Motor neuron (in vitro differentiated cells): Measurements from ENCODE around the gene ZBTB3. TPM values are rescaled to one million over a fixed set of nuclear protein-coding genes. Genes with fewer than 3 reads are reported as not detected.

ENCODE experiments used
- ATAC-seq, 8 experiments: fragments of 200-7000 bp; cut with Tn5 transposase; replicated peaks in 6 of 8; 2 replicates each; pipeline ENCODE4 v1.8.0; 2021; ENCODE audit warnings: mild to moderate bottlenecking in 8 of 8, moderate library complexity in 8 of 8
- H3K27ac ChIP-seq, 2 donors: fragments of 250-450 bp; sonication (Bioruptor Pico); 2 replicates each; pipeline ENCODE4 v1.9.0; 2021; ENCODE audit warnings: antibody characterized with exemption in 2 of 2, mild to moderate bottlenecking in 2 of 2, moderate library complexity in 1 of 2
- H3K4me1 ChIP-seq, 2 donors: fragments of 250-450 bp; sonication (Bioruptor Pico); replicated peaks in 1 of 2; 2 replicates each; pipeline ENCODE4 v1.6.1; 2021; ENCODE audit warnings: antibody characterized with exemption in 2 of 2, mild to moderate bottlenecking in 2 of 2, moderate library complexity in 1 of 2
- H3K4me3 ChIP-seq, 5 donors: fragments of 250-450 bp; sonication (Bioruptor Pico); 2 replicates each; pipeline ENCODE4 v1.9.0; 2021; ENCODE audit warnings: antibody characterized with exemption in 5 of 5, mild to moderate bottlenecking in 5 of 5, moderate library complexity in 4 of 5
- WGBS, 10 experiments: fragments of 450-650 bp; shearing (Covaris generic); methylation state at CpG; one replicate each; pipeline ENCODE4 v1.0.0; 2022; 5-methylcytosine and 5-hydroxymethylcytosine counted together
- in situ Hi-C, 9 experiments: fragments of 400-800 bp; cut with MboI; loops; one replicate each; pipeline ENCODE4 v1.15.0; 2021; ENCODE audit warnings: low sequenced_read_pairs in 9 of 9, low pct_unique_long_range_greater_than_20kb in 2 of 9; ENCODE audit not compliant: unreplicated experiment in 9 of 9
- total RNA-seq, 8 experiments: library from RNA; unstranded; fragments of 300-600 nt; gene quantifications; 2 replicates each; pipeline versions ENCODE4 v1.2.3 to v1.2.4, GENCODE V29; 2022

Gene ZBTB3
- total RNA-seq, 8 experiments from 2014 or later: 7.4 to 12.8 (median 9.5) TPM

DNA sequence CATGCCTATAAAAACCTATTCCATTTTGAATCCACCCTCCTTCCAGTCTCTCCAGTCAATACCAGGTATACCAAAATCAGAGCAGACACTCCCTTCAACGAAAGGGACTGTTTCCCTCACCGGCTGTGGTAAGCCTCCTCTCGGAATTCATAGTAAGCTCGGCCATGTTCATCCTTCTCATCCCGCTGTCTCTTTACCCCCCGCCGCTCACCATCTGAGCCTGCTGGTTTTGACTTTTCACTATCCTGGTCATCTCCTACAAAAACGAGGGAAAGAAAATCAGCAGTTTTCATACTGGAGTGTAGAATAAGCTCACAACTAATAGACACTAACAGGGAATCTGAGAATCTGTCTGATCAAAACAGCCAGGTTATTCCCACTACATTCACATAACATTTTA is 29.8 kb downstream of the ZBTB3 start:
- Histone ChIP-seq H3K4me1 (peaks cover 10 to 12% of the 10 kb centered on the region in 2 donors), H3K27ac (no peak overlapping the region), H3K4me3 (peak overlapping the region in 4 of 5 donors; percentile 4 to 68 (median 56))
- in situ Hi-C loops: no loop called here
- WGBS, 10 experiments: 11 to 89% (median 53%) methylated on average over 3 to 8 of the region's 8 CpGs; no CpG with 5 or more reads in 3 of the 10 experiments
- no peak for ATAC-seq

DNA sequence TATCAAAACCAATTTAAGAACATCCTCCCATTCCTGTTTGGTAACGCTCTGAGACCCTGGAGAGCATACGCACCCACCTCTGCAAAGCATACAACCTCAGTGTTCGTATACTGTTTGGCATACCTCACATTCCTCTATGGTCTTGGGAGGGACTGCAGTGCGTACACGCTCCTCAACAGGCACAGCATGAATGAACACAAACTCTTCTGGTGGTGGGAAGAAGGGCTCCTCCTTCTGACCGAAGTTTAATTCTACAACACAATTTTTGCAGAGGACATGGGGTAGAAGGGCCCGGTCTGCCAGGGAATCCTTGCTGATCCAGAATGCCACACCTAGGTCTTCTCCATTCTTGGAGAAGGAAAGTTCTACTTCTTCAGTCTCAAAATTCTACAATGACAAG is 32.0 kb downstream of the ZBTB3 start:
- Histone ChIP-seq H3K4me3 (no peak overlapping the region), H3K27ac (no peak overlapping the region), H3K4me1 (peaks cover 10 to 12% of the 10 kb centered on the region in 2 donors)
- in situ Hi-C loops: no loop called here
- peak in 2 of 8 experiments; percentile 17 to 55 for ATAC-seq
- 50 to 100% (median 98%) methylated on average over 1 to 6 of the region's 7 CpGs; no CpG with 5 or more reads in 1 of the 10 experiments for WGBS, 10 experiments

DNA sequence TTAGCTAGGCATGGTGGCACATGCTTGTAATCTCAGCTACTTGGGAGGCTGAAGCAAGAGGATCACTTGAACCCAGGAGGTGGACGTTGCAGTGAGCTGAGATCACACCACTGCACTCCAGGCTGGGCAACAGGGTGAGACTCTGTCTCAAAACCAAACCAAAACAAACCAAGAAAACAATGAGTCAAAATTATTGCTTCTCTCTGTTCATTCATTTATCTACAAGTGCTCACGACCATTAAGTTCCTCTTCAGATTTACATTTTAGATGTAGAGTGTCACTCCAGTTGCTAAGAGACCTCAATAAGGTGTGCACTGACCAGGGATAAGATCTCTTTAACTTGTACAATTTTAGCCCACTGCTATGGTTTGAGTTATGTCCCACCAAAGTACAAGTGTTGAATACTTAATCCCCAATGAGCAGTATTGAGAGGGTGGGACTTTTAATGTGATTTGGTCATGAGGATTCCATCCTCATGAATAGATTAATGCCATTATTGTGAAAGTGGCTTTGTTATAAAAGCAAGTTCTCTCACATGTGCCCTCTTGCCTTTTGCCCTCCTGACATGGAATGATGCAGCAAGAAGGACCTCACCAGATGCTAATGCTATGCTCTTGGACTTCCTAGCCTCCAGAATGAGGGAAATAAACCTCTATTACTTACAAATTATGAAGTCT is 34.5 kb downstream of the ZBTB3 start:
- Histone ChIP-seq H3K4me3 (no peak overlapping the region), H3K27ac (no peak overlapping the region), H3K4me1 (peaks cover 5 to 7% of the 10 kb centered on the region in 2 donors)
- ATAC-seq: no peak
- in situ Hi-C loops: no loop called here
- WGBS, 10 experiments: 29 to 100% (median 97%) methylated on average over 1 to 2 of the region's 2 CpGs; no CpG with 5 or more reads in 2 of the 10 experiments

DNA sequence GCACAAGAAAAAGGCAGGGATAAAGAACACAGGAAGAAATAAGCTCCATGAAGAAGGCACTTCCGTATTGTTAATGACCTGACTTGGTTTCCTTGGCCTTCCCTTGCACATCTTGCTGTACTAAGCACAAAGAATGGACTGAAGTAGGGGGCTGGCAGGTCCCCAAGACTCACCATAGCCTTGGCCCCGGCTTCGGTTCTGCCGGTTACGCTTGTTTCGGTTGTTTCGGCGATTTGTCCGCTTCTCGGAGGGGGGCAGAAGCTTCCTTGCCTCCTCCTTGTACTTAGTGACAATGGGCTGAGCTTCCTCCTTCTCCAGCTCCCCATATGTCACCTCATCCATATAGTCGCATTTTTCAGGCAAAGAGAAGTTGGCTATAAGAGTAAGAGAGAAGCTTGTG is 37.1 kb downstream of the ZBTB3 start:
- in situ Hi-C loops: no loop called here
- no peak for ATAC-seq
- 79 to 98% (median 92%) methylated on average over 2 to 11 of the region's 11 CpGs; no CpG with 5 or more reads in 1 of the 10 experiments for WGBS, 10 experiments
- H3K4me1 ChIP-seq: no peaks in the 10 kb centered on the region
- H3K27ac ChIP-seq: no peak overlapping the region
- no peak overlapping the region for H3K4me3 ChIP-seq

DNA sequence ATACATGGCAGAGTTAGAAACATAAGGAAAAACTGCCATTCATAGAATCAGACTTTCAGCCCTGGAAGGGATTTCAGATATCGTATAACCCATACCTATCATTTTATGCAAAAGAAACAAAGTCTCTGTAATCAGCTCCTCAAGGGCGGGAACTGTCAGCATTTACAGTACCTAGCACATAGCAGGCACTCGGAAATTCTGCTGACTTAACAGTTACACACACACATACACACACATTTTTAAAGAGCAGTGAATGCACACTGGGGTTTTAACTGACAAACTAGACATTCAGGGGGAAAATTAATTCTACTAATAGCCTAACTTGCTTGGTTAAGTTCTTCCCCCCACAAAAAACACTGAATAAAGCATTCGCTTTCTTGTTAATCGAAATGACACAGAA is 37.8 kb downstream of the ZBTB3 start:
- in situ Hi-C loops: no loop called here
- 20 to 100% (median 95%) methylated on average over 1 to 5 of the region's 5 CpGs for WGBS, 10 experiments
- ATAC-seq: peak in 1 of 8 experiments; percentile 34
- H3K4me3 ChIP-seq: no peak overlapping the region
- no peaks in the 10 kb centered on the region for H3K4me1 ChIP-seq
- no peak overlapping the region for H3K27ac ChIP-seq

DNA sequence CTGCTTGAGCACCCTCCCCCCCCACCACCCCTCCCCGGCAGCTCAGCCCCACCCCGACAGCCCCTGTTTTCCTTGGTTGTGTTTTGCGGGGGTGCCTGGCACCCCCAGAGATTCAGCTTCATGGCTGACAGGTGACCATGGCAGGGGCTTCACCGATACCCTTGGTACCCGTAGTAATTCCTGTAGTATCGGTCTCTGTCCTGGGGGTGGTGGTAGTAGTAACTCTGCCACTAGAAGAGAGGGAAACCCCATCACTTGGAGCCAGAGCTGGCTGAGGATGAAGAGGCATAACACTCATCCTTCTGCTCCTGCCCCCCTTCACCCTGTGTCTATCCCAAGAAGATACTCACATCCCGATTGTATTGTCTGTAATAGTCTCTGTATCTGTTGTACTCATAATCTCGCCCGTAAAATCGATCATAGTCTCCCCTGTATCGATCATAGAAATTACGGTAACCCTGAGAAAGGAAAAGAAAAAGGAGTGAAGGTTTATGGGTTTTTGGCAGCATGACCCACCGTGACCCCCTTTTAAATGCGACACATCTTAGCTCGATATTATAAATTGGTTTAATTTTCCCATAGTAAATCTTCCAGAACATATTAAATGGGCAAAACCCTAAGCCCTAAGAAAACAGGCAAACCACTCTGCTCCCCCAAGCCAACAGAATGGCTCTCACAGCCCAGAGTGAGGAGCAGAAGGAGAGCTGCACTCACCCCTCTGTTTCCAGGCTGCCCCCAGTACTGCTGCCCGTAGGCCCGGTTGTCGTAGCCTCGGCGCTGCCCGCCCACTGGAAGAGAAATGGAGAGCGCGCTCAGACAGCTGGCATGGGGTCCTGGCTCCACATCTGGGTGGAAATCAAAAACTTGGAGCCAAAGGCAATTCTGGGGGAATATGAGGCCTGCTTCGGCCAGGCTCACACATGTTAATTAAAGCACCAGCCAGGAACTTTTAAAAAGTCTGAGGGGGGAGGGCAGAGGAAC is 38.5 kb downstream of the ZBTB3 start:
- WGBS, 10 experiments: 33 to 97% (median 90%) methylated on average over 1 to 16 of the region's 24 CpGs; no CpG with 5 or more reads in 3 of the 10 experiments
- H3K27ac ChIP-seq: no peak overlapping the region
- H3K4me3 ChIP-seq: no peak overlapping the region
- ATAC-seq: no peak
- no peaks in the 10 kb centered on the region for H3K4me1 ChIP-seq
- in situ Hi-C loops: no loop called here

DNA sequence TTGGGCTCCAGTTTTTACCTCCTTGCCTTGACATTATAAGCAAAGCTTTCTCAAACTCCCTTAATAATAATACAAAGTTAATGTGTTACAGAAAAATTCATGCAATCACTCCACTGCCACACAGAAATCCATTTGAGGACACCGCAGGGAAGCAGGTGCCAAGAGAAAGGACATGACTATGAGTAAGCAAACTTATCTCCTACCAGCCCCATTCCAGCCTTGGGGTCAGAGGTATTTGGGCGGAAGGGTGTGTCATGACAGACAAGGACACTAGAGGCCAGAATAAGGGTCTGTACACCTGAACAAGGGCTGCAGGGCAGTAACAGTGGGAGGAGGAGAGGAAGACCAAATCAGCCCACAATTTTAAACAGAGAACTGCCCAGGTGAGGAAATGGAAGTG is 40.6 kb downstream of the ZBTB3 start:
- no peak overlapping the region for H3K27ac ChIP-seq
- 63 to 100% (median 100%) methylated on average over 1 to 2 of the region's 2 CpGs; no CpG with 5 or more reads in 1 of the 10 experiments for WGBS, 10 experiments
- H3K4me1 ChIP-seq: peaks cover 14% of the 10 kb centered on the region in 2 donors
- no peak for ATAC-seq
- H3K4me3 ChIP-seq: no peak overlapping the region
- in situ Hi-C loops: no loop called here

DNA sequence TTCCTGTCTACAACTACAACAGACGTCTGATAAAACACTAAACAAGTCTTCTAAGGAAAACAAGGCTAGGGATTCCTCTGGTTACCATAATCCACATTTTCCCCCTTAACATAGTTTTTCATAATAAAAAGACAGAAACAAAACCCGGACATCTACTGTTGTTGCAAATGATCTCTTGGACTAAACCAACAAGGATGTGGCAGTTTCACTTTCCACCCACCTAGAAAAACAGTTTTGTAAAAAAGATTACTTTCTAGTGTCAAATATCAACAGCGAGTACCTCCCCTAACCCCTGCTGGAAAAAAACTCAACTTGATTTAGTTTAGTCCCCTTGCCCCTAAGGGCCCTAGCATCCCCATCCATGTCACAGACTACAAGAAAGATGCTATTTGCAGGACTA is 41.1 kb downstream of the ZBTB3 start:
- WGBS, 10 experiments: 43 to 100% (median 93%) methylated on average over 1 to 3 of the region's 3 CpGs; no CpG with 5 or more reads in 2 of the 10 experiments
- Histone ChIP-seq H3K27ac (no peak overlapping the region), H3K4me3 (no peak overlapping the region), H3K4me1 (peaks cover 14 to 19% of the 10 kb centered on the region in 2 donors)
- in situ Hi-C loops: no loop called here
- ATAC-seq: no peak

DNA sequence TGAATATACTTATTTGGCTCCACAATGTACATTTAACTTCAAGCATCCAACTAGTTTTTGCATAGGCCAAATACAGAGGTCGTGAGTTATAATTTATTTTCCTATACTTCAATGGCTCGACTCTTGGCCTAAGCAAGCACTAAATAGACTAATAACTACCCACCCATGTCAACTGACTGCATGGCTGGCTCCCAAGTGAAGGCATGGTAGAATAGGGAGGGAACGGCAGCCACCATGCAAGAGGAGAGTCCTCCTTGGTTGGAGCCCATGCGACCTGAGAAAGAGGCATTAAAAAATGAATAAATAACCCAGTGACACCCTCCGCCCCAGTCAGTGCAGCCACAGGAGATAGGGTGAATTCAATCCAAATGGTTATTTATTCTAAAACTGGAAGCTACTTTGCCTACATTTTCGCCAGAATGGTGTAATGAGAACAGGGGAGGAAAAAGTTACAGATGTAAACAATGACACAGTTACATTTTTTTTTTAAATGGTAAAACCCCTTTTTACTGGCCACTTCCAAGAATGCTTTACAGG is 41.6 kb downstream of the ZBTB3 start:
- Histone ChIP-seq H3K4me3 (no peak overlapping the region), H3K27ac (no peak overlapping the region), H3K4me1 (peaks cover 14 to 22% of the 10 kb centered on the region in 2 donors)
- 47 to 100% (median 90%) methylated on average over 1 to 6 of the region's 6 CpGs for WGBS, 10 experiments
- in situ Hi-C loops: no loop called here
- no peak for ATAC-seq

DNA sequence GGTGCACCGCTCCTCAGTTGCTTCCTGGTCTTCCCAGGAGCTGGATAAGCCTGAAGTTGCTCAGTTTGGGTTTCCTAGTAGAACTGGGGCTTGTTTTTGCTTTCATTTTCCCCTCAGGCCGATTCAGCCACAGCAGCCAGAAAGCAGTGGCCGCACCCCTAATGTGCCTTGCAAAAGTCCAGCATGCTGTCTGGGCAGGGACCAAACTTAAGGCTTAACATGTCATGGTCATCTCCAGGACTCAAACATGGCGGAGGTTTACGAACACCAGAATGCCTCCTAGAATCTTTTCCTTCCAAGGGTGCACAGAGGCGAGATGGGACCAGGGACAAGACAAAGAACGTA is 44.0 kb downstream of the ZBTB3 start:
- Histone ChIP-seq H3K4me3 (peak overlapping the region; percentile 52 to 80 (median 61)), H3K27ac (peak overlapping the region; percentile 95 to 97), H3K4me1 (peaks cover 19 to 27% of the 10 kb centered on the region in 2 donors)
- 60 to 100% (median 82%) methylated on average over 1 to 5 of the region's 7 CpGs; no CpG with 5 or more reads in 4 of the 10 experiments for WGBS, 10 experiments
- ATAC-seq: peak in 3 of 8 experiments; percentile 3 to 29 (median 28)
- in situ Hi-C loops: no loop called here

DNA sequence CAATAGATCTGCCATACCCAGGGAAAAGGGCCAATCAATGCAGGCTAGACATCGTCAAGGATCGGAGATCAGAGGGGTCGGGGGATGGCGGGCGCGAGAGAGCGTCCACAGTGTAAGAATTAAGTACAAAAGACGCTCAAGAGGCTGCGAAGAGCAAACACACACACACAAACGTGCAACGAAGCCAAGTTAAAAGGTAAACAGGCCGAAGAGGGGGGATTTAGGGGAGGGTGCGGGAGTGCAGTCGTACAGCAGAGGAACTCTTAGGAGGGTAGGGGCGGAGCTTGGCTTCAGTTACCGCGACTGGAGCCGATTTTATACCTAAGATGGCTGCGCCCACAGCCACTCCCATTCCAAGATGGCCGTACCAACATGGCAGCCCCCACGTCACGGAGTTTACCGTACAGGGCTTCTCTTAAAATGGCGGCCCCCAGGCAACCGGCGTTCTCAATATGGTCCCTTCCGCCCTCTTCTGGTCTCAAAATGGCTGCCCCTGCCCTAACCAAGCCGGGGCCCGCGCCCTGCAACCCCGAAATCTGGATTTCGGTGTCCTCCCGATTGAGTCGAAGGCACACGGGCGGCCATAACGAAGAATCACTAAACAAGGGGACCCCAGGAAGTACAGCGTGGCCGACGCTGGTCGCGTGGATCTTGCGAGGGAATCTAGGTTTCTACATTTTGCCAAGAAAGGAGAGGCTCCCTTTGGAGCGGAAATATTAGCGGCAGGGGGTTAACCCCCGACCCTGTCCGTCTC is 44.5 kb downstream of the ZBTB3 start:
- peaks cover 19 to 28% of the 10 kb centered on the region in 2 donors for H3K4me1 ChIP-seq
- peak; percentile 40 to 68 (median 48) for ATAC-seq
- peak overlapping the region; percentile 52 to 80 (median 61) for H3K4me3 ChIP-seq
- peak overlapping the region; percentile 95 to 97 for H3K27ac ChIP-seq
- in situ Hi-C loops: no loop called here
- 0 to 10% (median 2%) methylated on average over 3 to 27 of the region's 47 CpGs; no CpG with 5 or more reads in 3 of the 10 experiments for WGBS, 10 experiments

DNA sequence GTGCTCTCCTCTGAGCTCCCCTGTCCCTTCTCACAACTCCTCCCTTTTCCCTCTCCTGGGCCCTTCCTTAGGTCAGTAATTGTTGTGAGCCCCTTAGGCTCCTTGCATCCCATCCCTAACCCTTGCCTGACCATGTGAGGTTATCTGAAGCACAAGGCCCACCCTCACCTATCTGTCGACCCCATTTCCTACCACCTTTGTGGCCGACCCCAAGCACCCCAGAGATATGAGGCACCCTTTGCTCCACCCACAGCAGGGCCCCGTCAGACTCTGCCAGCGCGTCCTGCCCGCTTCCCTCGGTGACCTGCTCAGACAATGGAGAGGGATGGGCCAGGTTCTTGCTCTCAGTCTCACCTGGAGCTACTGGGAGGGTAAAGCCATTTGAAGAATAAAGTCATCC is 45.2 kb downstream of the ZBTB3 start:
- Histone ChIP-seq H3K27ac (peak overlapping the region; percentile 95 to 97), H3K4me3 (peak overlapping the region; percentile 52 to 80 (median 61)), H3K4me1 (peaks cover 19 to 28% of the 10 kb centered on the region in 2 donors)
- in situ Hi-C loops: no loop called here
- ATAC-seq: peak in 1 of 8 experiments; percentile 1
- WGBS, 10 experiments: 0 to 40% (median 36%) methylated on average over 1 to 4 of the region's 7 CpGs; no CpG with 5 or more reads in 7 of the 10 experiments
